DMS53 (cell line): ENCODE results near the gene KLHL5.
"Not testable (repeated sequence)": the region's sequence is repeated elsewhere in the genome, so short reads cannot be mapped to it uniquely, and the experiment has no call there.

Source experiments
- DNase-seq: peaks from one replicate; lab custom pipeline; 2025; lab: John Stamatoyannopoulos, UW

KLHL5 gene

DNA sequence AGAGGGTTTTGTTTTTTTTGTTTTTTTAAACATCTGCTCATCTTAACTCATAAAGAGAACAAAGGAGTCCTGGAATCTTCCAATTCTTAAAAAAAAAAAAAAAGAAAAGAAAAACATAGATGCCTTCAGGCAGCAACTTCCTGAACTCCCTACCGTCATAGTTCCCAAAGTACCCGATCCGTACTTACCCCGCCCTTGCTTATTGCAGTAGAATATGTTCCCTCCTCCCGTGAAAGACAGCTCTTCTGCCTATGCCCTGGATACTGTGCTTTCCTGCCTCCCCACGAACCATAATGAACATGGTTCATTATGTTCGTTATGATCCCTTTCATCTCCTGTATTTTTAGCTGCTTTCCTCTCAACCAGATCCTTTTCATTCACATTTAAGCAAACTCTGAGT is 40.3 kb downstream of the KLHL5 start:
- no peak for DNase-seq

DNA sequence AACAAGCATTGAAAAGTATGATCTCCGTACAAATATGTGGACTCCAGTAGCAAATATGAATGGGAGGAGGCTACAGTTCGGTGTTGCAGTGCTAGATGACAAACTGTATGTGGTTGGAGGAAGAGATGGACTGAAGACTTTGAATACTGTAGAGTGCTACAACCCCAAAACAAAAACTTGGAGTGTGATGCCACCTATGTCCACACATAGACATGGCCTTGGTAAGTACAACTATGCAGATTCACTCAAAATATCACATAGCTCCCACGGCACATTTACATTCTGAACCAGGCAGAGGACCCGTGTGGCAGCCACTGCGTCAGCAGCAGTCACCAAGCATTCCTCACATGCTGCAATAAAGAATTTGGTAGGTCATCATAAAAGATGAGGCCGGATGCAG is 41.3 kb downstream of the KLHL5 start:
- DNase-seq: peak; percentile 23

DNA sequence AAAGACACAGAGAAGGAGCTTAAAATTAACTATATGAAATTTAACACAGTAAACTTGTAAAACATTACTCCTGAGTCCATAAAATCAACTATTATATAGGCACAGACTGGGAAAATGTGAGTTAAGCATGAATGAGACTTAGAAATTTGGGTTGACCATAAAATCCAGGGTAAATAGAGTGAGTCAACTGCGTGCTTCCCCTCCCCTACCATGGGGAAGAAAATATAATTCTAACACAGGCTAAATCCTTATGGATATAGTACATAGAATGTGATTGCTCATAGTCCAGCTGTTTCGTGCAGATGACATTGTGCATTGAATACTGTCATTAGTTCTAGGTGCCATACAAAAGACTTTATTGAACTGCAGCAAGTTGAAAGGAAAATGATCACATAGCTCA is 42.2 kb downstream of the KLHL5 start:
- peak; percentile 45 for DNase-seq

DNA sequence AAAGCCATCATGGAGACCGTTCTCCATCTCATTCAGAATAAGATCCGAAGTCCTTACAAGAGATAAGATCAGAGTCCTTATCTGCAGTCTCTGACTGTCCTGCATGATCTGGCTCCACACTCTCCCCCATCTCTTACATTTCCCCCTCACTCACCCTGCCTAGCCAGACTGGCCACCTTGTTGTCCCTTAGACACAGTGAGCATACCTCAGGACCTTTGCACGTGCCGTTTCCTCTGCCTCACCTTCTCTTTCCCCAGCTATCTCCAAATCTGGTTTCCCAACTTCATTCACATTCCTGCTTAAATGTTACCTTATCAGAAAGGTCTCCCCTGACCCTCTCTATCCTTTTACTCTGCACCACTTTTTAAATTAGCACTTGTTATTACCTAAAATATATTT is 44.0 kb downstream of the KLHL5 start:
- no peak for DNase-seq

DNA sequence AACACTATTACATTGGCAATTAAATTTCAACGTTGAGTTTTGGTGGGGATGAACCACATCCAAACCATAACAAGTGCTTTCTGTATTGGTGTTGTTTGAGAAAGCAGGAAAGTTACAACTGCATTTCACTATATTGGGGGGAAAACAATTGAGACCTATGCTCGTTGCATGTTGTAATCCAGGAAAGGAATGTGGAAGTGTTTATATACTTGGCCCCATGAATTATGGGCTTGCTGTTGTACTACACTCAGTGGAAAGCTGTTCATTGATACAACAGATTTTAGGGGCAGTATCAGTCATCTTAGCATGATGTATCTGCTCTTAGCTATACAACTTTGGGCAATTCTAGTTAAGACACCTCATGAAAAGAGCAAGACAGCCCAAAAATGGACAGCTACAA is 52.4 kb downstream of the KLHL5 start:
- no peak for DNase-seq

DNA sequence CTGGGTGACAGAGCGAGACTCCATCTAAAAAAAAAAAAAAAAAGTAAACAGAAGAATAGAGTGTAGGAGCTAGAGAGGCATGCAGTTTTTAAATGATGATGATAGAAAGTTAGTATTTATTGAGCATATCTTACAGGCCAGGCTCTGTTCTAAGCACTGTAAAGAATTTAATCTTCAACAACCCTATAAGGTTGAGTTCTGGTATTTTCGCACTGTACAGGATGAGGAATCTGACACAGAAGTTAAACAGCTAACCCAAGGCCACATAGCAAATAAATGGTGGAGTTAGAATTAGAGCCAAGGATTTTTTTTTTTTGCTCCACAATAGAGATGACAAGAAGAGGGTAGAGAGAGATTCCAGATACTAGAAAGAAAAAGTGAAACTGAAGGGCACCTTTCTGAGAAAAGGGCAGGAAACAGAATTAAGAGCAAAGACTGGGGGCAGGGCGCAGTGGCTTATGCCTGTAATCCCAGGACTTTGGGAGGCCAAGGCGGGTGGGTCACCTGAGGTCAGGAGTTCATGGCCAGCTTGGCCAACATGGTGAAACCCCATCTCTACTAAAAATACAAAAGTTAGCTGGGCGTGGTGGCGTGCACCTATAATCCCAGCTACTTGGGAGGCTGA is 56.1 kb downstream of the KLHL5 start:
- no peak for DNase-seq

DNA sequence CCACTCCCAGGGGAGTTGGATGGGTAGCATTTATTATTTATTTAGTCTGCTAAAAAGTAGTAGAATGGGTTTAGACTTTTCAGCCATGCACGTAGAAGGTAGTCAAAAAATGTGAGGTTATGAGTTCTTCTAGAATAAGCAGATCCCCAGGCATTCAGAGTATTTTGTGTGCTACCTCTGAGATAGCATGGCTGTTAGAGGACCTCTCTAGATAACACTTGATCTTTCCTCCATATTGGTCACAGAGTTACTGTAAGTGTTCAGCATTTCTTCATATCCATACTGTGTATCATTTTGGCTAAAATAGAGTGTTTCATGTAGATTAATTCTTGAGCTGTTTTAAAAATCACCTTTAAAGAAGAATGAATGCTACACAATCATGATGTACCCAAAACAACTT is 58.4 kb downstream of the KLHL5 start:
- DNase-seq: no peak

DNA sequence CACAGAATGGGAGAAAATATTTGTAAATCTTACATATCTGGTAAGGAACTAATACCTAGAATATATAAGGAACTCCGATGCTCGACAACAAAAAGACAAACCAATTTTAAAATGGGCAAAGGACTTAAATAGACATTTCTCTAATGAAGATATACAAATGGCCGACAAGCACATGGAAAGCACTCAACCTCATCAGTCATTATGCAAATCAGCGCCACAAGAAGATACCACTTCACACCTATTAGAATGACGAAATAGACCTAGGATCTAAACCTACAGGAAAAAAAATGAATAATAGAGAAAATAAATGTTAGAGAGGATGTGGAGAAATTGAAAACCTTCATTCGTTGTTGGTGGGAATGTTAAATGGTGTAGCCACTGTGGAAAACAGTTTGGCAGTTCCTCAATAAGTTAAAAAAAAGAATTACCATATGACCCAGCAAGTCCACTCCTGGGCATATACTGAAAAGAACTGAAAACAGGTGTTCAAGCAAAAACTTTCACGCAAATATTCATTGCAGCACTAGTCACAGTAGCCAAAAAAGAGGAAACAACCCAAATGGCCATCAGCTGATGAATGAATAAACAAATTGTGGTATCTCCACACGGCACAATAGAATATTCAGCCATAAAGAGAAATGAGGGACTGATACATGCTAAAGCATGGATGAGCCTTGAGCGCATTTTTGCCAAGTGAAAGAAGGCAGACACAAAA is 63.0 kb downstream of the KLHL5 start:
- DNase-seq: no peak

DNA sequence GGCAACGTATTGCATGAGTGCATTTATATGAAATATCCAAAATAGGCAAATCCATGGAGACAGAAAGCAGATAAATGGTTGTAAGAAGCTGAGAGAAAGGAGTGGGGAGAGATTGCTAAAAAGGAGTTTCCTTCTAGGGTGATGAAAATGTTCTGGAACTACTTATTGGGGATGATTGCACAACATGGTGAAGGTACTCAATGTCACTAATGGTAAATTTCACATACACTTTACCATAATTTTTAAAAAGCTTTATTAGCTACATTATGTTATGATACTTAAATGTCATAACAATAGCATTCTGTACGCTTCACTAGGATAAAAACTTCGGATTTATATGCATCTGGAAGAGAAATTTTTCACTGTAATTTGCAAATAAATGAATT is 63.6 kb downstream of the KLHL5 start:
- no peak for DNase-seq

DNA sequence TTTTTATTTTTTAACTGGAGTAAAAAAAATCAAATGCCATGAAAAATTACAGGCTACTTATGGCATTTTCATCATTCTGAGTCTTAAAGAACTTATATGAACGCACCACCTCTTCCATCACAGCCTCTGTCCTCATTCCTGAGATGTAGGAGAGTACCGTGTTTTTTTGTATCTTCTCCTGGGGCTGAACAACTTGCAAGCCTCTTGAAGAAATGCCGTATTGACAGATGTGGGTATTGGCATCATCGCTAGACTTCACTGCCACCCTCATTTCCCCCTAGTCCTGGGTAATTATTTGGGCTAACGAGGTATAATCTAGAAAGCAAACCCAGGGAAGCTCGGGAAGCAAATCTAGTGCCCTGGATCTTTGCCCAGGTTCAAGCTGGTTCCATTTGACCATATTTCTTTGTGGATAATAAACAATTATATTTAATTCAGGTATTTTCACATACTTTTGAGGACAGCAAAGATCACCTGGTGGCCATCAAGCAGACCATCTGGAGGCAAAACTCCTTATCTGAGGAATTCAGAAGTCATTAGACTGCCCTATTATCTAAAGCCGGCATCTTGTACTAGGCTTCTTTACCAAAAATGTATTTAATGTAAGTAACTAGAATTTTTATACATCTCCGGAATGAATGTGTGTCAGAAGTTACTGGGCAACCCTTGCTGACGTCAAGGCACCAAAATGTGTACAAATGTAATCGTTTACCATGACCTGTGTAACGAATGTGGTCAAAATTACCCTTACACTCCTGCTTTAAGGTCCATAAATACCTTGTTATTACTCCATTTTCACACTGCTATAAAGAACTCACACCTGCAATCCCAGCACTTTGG is 64.4 kb downstream of the KLHL5 start:
- DNase-seq: no peak

DNA sequence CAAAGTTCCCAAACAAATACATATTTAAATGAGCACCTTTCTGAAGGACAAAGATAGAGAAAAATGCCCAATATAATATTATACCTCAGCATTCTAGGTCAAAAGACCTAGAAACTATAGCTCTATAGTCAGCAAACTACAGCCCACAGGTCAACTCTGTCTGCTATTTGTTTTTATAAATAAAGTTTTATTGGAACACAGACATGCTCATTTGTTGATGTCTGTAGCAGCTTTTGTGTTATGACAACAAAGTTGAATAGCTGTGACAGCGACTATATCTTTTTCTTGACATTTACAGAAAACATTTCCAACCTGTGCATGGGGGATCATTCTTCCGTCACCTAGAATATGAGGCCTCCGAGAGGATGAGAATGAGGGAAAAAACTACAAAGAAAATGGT is 71.6 kb downstream of the KLHL5 start:
- DNase-seq: no peak

DNA sequence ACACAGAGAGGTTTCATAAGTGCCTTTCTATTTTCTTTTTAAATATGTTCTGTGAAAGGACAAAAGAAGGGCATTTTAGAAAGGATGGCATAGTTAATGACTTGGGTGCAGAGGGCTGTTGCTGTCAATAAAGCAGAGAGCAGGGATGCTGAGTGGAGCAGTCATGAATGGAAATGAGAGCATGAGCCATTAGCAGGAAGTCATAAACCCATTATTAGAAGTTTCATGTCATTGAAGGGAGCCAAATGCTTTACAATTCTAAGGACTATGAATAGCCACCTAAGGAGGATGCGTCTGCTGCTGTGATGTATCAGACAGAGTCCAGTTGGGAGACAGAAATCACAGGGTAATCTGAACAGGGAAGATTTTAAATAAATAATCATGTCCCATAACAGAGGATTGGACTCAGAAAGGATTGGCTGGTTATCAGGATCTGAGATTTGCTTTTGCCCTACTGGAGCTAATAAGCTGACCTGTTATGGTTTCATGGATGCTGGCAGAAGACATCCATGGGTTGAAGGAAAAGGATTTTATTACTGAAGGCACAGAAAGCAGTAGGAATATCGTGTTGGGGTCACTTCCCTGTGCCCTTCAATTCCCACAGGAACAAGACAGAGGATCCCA is 72.8 kb downstream of the KLHL5 start:
- DNase-seq: peak; percentile 39

DNA sequence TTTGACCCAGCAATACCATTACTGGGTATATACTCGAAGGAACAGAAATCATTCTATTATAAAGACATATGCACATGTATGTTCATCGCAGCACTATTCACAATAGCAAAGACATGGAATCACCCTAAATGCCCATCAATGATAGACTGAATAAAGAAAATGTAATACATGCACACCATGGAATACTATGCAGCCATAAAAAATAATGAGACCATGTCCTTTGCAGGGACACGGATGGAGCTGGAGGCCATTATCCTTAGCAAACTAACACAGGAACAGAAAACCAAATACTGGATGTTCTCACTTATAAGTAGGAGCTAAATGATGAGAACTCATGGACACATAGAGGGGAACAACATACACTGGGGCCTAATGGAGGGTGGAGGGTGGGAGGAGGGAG is 76.2 kb downstream of the KLHL5 start:
- not testable (repeated sequence) for DNase-seq

DNA sequence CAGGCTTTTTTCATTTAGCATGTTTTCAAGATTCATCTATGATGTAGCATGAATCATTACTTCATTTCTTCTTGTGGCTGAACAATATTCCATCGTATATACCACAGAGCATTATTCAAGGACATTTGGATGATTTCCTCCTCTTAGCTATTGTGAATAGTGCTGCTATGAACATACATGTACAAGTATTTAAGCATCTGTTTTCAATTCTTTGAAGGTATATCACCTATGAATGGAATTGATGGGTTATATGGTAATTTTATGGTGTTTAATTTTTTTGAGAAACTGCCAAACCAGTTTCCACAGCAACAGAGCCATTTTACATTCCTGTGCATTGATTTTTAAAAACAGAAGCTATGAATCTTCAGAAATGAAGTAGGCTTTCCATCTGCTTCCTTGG is 84.2 kb downstream of the KLHL5 start:
- DNase-seq: no peak

DNA sequence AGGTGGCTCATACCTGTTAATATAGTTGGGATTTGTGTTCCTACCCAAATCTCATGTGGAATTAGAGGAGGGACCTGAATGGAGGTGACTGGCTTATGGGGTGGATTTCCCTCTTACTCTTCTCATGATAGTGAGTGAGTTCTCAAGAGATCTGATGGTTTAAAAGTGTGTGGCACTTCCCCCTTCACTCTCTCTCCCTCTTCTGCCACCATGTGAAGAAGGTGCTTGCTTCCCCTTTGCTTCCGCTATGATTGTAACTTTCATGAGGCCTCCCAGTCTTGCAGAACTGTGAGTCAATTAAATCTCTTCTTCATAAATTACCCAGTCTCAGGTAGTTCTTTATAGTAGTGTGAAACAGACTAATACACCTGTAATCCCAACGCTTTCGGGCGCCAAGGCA is 92.0 kb downstream of the KLHL5 start:
- no peak for DNase-seq

DNA sequence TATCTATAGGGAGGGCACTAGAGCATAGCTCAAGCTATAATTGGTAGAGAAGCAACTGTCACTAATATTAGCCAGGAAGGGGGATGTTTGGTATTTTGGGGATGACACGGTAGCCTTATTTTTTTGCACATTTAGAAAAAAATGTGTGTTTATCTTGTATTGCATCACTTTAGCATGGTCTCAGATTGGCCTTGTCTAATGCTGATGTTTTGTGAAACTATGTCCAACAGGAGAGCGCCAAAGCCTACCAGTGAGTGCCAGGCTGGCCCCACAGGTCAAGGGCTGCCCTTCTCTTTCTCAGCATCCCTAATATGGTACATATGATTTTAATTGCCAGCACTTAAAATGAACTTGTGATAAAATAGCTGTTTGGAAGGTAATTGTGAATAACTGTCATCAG is 95.5 kb downstream of the KLHL5 start:
- no peak for DNase-seq

DNA sequence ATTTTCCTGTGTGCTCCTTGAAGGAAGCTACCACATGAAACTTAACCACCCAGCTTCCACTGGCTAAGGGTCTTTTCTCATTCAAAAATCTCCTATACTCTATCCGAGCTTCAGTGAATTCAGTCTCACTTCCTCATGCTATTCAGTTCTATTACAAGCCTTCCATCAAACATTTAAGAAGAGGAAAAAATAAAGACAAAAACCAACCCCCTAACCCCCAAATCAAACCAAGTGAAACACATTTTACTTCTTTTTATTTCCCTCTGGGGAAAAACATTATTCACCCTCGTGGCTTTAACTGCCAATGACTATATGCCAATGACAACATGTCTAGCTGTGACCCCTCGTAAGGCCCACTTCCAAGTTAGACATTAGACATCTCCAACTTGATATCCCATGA is 104.1 kb downstream of the KLHL5 start:
- no peak for DNase-seq

DNA sequence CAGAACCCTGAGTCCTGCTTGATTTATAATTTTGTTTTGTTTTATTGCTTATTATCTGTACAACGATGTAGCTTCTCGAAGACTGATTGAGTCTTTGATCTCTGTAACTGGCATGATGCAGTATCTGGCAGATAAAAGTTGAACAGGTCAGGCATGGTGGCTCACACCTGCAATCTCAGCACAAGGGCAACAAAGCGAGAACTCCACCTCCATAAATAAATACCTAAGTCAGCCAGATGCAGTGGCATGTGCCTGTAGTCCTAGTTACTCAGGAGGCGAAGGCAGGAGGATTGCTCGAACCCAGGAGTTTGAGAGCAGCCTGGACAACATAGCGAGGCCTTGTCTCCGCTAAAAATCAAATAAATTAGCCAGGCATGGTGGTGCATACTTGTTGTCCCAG is 104.6 kb downstream of the KLHL5 start:
- DNase-seq: no peak

DNA sequence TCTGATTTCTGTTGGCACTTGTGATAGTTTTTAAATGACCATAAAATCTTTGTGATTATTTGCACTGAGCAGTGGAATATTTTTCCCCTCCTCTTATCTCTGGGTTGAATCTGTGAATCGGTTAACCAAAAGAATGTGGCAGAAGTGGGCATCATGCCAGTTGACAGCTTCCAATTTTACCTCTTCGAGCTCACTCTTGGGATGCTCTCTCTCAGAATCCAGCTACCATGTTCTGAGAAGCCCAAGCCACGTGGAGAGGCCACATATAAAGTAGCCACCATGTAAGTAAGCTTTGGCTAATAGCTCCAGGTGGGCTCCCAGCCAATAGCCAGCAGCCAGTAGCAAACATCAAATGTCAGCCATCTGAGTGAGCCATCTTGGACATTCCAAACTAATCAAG is 107.4 kb downstream of the KLHL5 start:
- DNase-seq: no peak

DNA sequence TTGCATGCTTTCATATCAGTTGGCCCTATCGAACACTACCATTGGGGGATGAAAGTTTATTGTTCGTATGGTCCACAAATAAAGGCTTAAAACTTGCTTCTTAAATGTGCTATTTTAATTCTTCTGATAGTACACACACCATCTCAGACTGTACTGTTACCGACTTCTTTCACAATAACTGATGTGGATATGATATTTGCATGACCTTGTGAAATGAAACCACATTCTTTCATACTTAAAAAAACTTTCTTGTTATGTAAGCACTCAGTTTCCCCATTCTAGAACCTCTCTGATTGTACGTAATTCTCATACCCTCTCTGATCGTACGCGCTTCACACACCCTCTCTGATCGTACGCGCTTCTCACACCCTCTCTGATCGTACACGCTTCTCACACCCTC is 108.3 kb downstream of the KLHL5 start:
- DNase-seq: no peak
